HL-60 (cell line): ENCODE data around the gene CCDC154.

Experiments used
- GABPA ChIP-seq: IDR thresholded peaks from 2 replicates; pipeline ENCODE4 v1.6.1; 2012; ENCODE audit warnings: low read depth
- SPI1 ChIP-seq: IDR thresholded peaks from 2 replicates; pipeline ENCODE4 v1.6.1; 2012; ENCODE audit warnings: low read depth, mild to moderate bottlenecking, borderline replicate concordance
- TF ChIP-seq, protein P1 (sequence below): IDR thresholded peaks from one replicate; pipeline ENCODE4 v1.5.1; 2011; ENCODE audit warnings: low read length, control low read depth, inconsistent platforms; ENCODE audit not compliant: insufficient read depth

DNA sequence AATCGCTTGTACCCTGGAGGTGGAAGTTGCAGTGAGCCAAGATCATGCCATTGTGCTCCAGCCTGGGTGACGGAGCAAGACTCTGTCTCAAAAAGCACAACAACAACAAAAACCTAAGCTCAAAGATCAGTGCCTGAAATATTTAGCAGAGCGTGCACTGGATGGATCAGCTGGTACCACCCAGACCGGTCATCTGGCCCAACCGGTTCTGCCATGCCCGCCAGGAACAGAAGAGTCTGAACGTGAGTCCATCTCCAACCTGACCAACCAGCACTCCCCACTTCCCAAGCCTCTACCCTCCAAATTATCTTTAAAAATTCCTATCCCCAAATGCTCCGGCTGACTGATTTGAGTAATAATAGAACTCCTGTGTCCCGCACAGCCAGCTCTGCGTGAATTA is 22.3 kb downstream of the CCDC154 start:
- TF ChIP-seq, protein P1, sequence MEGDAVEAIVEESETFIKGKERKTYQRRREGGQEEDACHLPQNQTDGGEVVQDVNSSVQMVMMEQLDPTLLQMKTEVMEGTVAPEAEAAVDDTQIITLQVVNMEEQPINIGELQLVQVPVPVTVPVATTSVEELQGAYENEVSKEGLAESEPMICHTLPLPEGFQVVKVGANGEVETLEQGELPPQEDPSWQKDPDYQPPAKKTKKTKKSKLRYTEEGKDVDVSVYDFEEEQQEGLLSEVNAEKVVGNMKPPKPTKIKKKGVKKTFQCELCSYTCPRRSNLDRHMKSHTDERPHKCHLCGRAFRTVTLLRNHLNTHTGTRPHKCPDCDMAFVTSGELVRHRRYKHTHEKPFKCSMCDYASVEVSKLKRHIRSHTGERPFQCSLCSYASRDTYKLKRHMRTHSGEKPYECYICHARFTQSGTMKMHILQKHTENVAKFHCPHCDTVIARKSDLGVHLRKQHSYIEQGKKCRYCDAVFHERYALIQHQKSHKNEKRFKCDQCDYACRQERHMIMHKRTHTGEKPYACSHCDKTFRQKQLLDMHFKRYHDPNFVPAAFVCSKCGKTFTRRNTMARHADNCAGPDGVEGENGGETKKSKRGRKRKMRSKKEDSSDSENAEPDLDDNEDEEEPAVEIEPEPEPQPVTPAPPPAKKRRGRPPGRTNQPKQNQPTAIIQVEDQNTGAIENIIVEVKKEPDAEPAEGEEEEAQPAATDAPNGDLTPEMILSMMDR = no peak
- TF ChIP-seq SPI1 = no peak
- TF ChIP-seq GABPA = no peak
